GM18873 (cell line): ENCODE measurements around the gene OSBPL5.

ENCODE experiments used
- ATAC-seq: cut with Tn5 transposase; IDR thresholded peaks from one replicate; pipeline ENCODE4 v1.9.1; 2021; ENCODE audit warnings: mild to moderate bottlenecking, moderate library complexity, moderate number of reproducible peaks; ENCODE audit not compliant: unreplicated experiment, low FRiP score

OSBPL5 gene

GRCh38 chr11:3138178-3139085, 26.7 kb downstream of the OSBPL5 start:
- ATAC-seq, result no peak

GRCh38 chr11:3137486-3138177, 27.5 kb downstream of the OSBPL5 start:
- no peak for ATAC-seq

GRCh38 chr11:3136546-3137455, 28.3 kb downstream of the OSBPL5 start:
- ATAC-seq, result no peak

- no peak for ATAC-seq
Measured at GRCh38 chr11:3135481-3136440, 29.3 kb downstream of the OSBPL5 start.

- ATAC-seq, result no peak
Measured at GRCh38 chr11:3134651-3135480, 30.2 kb downstream of the OSBPL5 start.

- ATAC-seq, result no peak
Measured at GRCh38 chr11:3134218-3134621, 30.9 kb downstream of the OSBPL5 start.

GRCh38 chr11:3133261-3134217, 31.6 kb downstream of the OSBPL5 start:
- ATAC-seq, result no peak

- no peak for ATAC-seq
Measured at GRCh38 chr11:3132831-3133260, 32.3 kb downstream of the OSBPL5 start.

- ATAC-seq, result no peak
Measured at GRCh38 chr11:3132271-3132781, 32.8 kb downstream of the OSBPL5 start.

- no peak for ATAC-seq
Measured at GRCh38 chr11:3131330-3131941, 33.7 kb downstream of the OSBPL5 start.

- no peak for ATAC-seq
Measured at GRCh38 chr11:3130269-3131071, 34.6 kb downstream of the OSBPL5 start.

GRCh38 chr11:3129591-3130268, 35.4 kb downstream of the OSBPL5 start:
- no peak for ATAC-seq

GRCh38 chr11:3129181-3129590, 35.9 kb downstream of the OSBPL5 start:
- no peak for ATAC-seq

- ATAC-seq, result no peak
Measured at GRCh38 chr11:3128356-3129180, 36.5 kb downstream of the OSBPL5 start.
